ENCODE data around the gene PIGC. TPM values are rescaled to one million over a fixed set of nuclear protein-coding genes. Genes with fewer than 3 reads are reported as not detected.

Gene PIGC
- total and polyA plus RNA-seq, 10 of the 15 experiments (the other 5 are each of a cell fraction or from before 2014, with no cell fraction given): 11.0 to 37.3 (median 19.6) TPM

GRCh38 chr1:172483448-172483847, 39.6 kb upstream of the PIGC start (continued):
- no peak for TF ChIP-seq ZNF592 (IDR thresholded peaks at IDR 0.05)
- no peak for TF ChIP-seq CTCF (IDR thresholded peaks at IDR 0.05 in 2 of 3, conservative IDR thresholded peaks at IDR 0.05 in 1 of 3; ENCODE audit: control insufficient read depth in 2 of 3, extremely low read depth in 1 of 3, insufficient read depth in 1 of 3, low read depth in 3 of 3, low read length in 3 of 3)
- TF ChIP-seq PML (IDR thresholded peaks at IDR 0.05; ENCODE audit: low read length): no peak
- no peak for TF ChIP-seq EZH2 (IDR thresholded peaks at IDR 0.05; ENCODE audit: borderline replicate concordance, control insufficient read depth, low read depth, low read length)
- no peak for TF ChIP-seq PRDM15 (CRISPR knock-in tag; IDR thresholded peaks at IDR 0.05)

Data from GM12878 (cell line).